ENCODE data around the gene NAGS.

Gene NAGS

DNA sequence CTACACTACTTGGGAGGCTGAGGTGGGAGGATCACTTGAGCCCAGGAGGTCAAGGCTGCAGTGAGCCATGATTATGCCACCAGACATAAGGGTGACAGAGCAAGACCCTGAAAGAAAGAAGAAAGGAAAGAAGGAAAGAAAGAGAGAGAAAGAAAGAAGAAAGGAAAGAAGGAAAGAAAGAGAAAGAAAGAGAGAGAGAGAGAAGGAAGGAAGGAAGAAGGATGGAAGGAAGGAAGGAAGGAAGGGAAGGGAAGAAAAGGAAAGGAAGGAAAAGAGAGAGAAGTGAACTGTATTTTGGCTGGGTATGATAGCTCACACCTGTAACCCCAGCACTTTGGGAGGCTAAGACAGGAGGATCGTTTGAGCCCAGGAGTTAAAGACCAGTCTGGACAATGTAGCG, 26.3 kb upstream of the NAGS start:
- no peak overlapping the region for H3K4me3 ChIP-seq (ENCODE audit: low read length)
- no peak for DNase-seq (ENCODE audit: low read depth)
- TF ChIP-seq, protein P1, sequence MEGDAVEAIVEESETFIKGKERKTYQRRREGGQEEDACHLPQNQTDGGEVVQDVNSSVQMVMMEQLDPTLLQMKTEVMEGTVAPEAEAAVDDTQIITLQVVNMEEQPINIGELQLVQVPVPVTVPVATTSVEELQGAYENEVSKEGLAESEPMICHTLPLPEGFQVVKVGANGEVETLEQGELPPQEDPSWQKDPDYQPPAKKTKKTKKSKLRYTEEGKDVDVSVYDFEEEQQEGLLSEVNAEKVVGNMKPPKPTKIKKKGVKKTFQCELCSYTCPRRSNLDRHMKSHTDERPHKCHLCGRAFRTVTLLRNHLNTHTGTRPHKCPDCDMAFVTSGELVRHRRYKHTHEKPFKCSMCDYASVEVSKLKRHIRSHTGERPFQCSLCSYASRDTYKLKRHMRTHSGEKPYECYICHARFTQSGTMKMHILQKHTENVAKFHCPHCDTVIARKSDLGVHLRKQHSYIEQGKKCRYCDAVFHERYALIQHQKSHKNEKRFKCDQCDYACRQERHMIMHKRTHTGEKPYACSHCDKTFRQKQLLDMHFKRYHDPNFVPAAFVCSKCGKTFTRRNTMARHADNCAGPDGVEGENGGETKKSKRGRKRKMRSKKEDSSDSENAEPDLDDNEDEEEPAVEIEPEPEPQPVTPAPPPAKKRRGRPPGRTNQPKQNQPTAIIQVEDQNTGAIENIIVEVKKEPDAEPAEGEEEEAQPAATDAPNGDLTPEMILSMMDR (conservative IDR thresholded peaks at IDR 0.05; ENCODE audit: low read length), result no peak

DNA sequence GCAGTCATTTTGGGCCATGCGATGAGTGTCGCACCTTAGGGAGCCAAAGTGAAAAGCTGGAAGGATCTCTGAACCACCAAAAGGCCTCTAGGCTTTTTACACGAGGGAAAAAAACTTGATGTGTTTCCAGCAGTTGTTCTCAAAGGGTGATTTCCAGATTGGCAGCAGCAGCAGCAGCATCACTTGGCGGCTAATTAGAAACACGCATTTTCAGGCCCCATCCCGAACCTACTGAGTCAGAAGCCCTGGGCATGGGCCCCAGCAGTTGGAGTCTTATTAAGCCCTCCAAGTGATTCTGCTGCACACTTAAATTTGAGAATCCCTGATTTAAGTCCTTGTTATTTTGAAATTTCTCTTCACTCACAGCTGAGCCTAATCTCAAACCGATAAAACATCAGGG, 25.4 kb upstream of the NAGS start:
- DNase-seq (ENCODE audit: low read depth), result peak; percentile 51
- TF ChIP-seq, protein P1 (conservative IDR thresholded peaks at IDR 0.05; ENCODE audit: low read length), result no peak
- no peak overlapping the region for H3K4me3 ChIP-seq (ENCODE audit: low read length)

DNA sequence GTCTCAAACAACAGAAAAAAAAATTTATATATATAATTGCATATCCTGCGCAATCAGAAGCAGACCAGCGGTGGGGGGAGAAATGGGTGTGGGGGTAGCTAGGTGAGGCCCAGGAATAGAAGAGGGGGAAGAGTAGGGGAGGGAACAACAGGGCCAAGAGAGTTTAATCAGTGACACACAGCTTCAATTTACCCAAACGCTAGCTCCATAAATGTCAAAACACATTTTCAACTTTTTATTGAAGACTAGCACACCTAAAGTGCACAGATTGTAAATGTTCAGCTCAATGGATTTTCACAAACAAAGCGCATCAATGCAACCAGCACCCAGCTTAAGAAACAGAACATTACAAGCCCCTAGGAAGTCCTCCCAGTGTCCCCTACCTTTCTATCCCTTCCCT, 24.8 kb upstream of the NAGS start:
- TF ChIP-seq, protein P1 (conservative IDR thresholded peaks at IDR 0.05; ENCODE audit: low read length), result no peak
- no peak for DNase-seq (ENCODE audit: low read depth)
- H3K4me3 ChIP-seq (ENCODE audit: low read length), result no peak overlapping the region

DNA sequence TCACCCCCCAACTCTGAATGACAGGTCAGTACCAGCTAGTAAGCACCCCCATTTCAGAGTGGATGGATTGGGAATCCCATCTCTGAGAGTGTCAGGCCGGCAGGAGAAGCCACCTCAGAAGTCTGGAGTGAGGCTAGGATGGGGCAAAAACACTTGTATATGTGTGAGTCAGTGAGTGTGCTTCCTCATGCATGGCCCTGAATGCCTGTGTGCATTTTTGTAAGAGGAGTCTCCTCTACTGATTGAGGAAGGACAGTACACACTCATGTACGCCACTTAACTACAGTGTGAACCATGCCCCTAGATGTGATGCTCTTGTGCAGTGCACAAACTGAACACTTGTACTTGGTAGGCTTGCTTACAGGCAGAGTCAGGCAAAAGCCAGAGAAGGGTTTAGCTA, 22.3 kb upstream of the NAGS start:
- TF ChIP-seq, protein P1 (conservative IDR thresholded peaks at IDR 0.05; ENCODE audit: low read length), result no peak
- DNase-seq (ENCODE audit: low read depth), result no peak
- no peak overlapping the region for H3K4me3 ChIP-seq (ENCODE audit: low read length)

DNA sequence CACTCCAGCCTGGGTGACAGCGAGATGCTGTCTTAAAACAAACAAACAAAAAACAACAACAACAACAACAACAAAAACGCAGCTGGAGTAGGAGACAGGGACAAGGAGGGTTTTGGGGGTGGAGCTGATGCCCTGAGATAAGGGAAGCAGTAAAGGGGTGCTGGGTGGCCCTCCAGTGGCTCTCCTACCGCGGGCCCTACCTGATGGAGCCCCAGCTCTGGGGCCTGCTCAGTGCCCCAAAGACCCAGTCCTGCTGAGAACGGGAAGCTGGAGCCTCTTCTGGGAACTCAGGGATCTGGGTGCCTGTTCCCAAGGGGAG, 21.3 kb upstream of the NAGS start:
- no peak overlapping the region for H3K4me3 ChIP-seq (ENCODE audit: low read length)
- TF ChIP-seq, protein P1 (conservative IDR thresholded peaks at IDR 0.05; ENCODE audit: low read length), result no peak
- no peak for DNase-seq (ENCODE audit: low read depth)

DNA sequence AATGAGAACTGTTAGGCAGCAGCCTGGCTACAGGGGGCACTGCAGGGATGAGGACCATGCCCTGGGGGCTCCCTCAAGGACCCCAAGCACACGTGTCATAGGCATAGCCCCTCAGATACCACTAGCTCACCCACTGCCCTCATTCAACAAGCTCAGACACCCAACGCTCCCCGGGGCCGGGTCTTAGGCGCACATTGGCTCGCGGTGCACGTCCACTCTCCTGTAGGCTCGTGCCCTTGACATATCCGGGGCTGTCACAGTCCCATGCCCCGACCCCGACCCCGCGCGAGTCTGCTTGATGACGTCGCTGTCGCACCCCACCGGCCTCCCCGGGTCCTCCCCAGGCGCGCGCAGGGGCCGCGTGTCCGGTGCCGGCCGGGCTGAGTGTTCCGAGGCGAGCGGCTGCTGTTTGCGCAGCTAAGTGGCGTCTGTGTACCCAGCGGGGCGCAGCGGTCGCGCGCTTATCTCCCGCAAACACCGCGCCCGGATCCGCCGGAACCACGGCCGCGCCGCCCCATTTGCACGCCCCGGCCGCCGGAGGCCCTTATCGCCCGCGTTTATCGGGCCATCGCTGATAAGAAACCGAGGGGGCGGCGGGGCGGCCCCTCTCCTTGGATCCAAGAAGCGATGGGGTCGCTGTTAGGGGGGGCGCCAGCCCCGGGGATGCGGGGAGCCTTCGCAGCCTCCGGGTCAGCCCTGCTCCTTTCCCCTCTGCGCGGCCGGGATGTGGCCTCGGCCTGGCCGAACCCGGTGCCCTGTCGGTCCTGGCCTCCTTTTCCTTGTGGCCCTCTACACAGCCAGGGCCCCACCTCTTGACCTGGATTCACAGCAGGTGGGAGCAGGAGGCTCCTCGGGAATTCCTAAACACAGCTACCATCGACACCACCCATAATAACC, 20.7 kb upstream of the NAGS start:
- DNase-seq (ENCODE audit: low read depth), result no peak
- H3K4me3 ChIP-seq (ENCODE audit: low read length), result peak overlapping the region; percentile 41

DNA sequence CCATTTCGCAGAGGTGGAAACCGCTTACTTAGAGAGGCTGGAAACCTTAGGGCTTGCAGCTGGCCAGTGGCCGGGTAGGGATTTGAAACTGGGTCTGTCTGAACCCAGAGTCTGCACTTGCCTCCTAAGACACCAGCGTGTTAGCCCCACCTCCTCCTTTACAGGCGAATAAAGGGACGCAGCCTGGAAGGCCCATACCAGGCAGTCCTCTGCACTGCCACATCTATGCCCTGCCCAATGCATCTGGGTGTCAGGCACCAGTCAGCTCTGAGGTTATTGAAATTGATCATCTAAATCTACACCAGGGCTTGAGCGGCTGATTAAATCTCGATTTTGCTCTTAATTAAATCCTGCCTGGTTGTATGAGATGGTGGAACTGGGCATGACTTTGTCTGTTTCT, 19.9 kb upstream of the NAGS start:
- TF ChIP-seq, protein P1 (conservative IDR thresholded peaks at IDR 0.05; ENCODE audit: low read length), result no peak
- no peak for DNase-seq (ENCODE audit: low read depth)
- peak overlapping the region; percentile 41 for H3K4me3 ChIP-seq (ENCODE audit: low read length)

More for the DNA sequence above, 20.7 kb upstream of the NAGS start:
- TF ChIP-seq, protein P1 (conservative IDR thresholded peaks at IDR 0.05; ENCODE audit: low read length), result peak; percentile 36

All from AG10803 (cell line).